ENCODE results near the gene CRCP. TPM values are rescaled to one million over a fixed set of nuclear protein-coding genes. Genes with fewer than 3 reads are reported as not detected.
"Not testable (repeated sequence)": the region's sequence is repeated elsewhere in the genome, so short reads cannot be mapped to it uniquely, and the experiment has no call there.

Gene CRCP
- total and polyA plus RNA-seq, 12 donors = 11.3 to 31.1 (median 22.5) TPM

GRCh38 chr7:66143876-66144332 is 29.3 kb downstream of the CRCP start:
- intact Hi-C loops (cut with DNase I) = loop anchor here in 4 of 10 donors (10.0 kb wide), 4 partner anchors 61 to 361 kb away; partner anchors contain the start of gene TPST1 (in 2 of the 4)
- Histone ChIP-seq H3K27me3 (no peaks in the 10 kb centered on the region), H3K9me3 (no peaks in the 10 kb centered on the region), H3K4me1 (peaks cover 2 to 59% (median 33%) of the 10 kb centered on the region in 9 donors), H3K36me3 (peaks cover 0 to 94% (median 11%) of the 10 kb centered on the region in 9 donors), H3K4me3 (no peak overlapping the region), H3K27ac (peak overlapping the region in 2 of 10 donors; percentile 24 to 48)
- ATAC-seq (no peak), DNase-seq (no peak)
- WGBS, 2 donors = 90 to 97% methylated on average over 2 of the region's 2 CpGs
- TF ChIP-seq CTCF (IDR thresholded peaks at IDR 0.05) = no peak

- H3K27me3 ChIP-seq = no peaks in the 10 kb centered on the region
- peaks cover 0 to 84% (median 11%) of the 10 kb centered on the region in 9 donors for H3K36me3 ChIP-seq
- TF ChIP-seq CTCF (IDR thresholded peaks at IDR 0.05) = no peak
- peak overlapping the region in 6 of 10 donors; percentile 15 to 44 (median 27) for H3K27ac ChIP-seq
- no peaks in the 10 kb centered on the region for H3K9me3 ChIP-seq
- ATAC-seq = peak; percentile 64 to 84 (median 79)
- peaks cover 2 to 72% (median 37%) of the 10 kb centered on the region in 9 donors for H3K4me1 ChIP-seq
- peak; percentile 59 to 60 for DNase-seq
- intact Hi-C loops (cut with DNase I) = loop anchor here in 5 of 10 donors (2.0 to 10.0 kb wide), 5 partner anchors 59 to 359 kb away; partner anchors contain the start of gene TPST1 (in 2 of the 5)
- 74 to 79% methylated on average over 17 of the region's 17 CpGs for WGBS, 2 donors
- H3K4me3 ChIP-seq = no peak overlapping the region
These were observed 30.9 kb downstream of the CRCP start for GRCh38 chr7:66145400-66146104.

GRCh38 chr7:66146701-66147100 is 32.1 kb downstream of the CRCP start:
- H3K36me3 ChIP-seq = peaks cover 0 to 75% (median 11%) of the 10 kb centered on the region in 9 donors
- no peak overlapping the region for H3K4me3 ChIP-seq
- intact Hi-C loops (cut with DNase I) = loop anchor here in 5 of 10 donors (2.0 to 10.0 kb wide), 5 partner anchors 58 to 358 kb away; partner anchors contain the start of gene TPST1 (in 2 of the 5)
- H3K27me3 ChIP-seq = no peaks in the 10 kb centered on the region
- DNase-seq (no peak), ATAC-seq (no peak)
- no peaks in the 10 kb centered on the region for H3K9me3 ChIP-seq
- TF ChIP-seq CTCF (IDR thresholded peaks at IDR 0.05) = no peak
- 73 to 84% methylated on average over 5 of the region's 5 CpGs for WGBS, 2 donors
- H3K27ac ChIP-seq = peak overlapping the region in 3 of 10 donors; percentile 22 to 39 (median 30)
- peaks cover 9 to 72% (median 40%) of the 10 kb centered on the region in 9 donors for H3K4me1 ChIP-seq

GRCh38 chr7:66147657-66148056 is 33.0 kb downstream of the CRCP start:
- not testable (repeated sequence) for H3K27me3 ChIP-seq, H3K4me3 ChIP-seq, DNase-seq, ATAC-seq, H3K9me3 ChIP-seq
- Histone ChIP-seq H3K27ac (peak overlapping the region in 2 of 10 donors; percentile 39 to 73), H3K36me3 (peaks cover 0 to 75% (median 11%) of the 10 kb centered on the region in 9 donors), H3K4me1 (peaks cover 18 to 72% (median 45%) of the 10 kb centered on the region in 9 donors)
- 98% methylated on average over 4 of the region's 4 CpGs for WGBS, 2 donors
- intact Hi-C loops (cut with DNase I) = loop anchor here in 5 of 10 donors (2.0 to 10.0 kb wide), 5 partner anchors 57 to 357 kb away; partner anchors contain the start of gene TPST1 (in 2 of the 5)

All from heart right ventricle (tissue), 16 donors.